ENCODE results near the gene ASPG. TPM values are rescaled to one million over a fixed set of nuclear protein-coding genes. Genes with fewer than 3 reads are reported as not detected.

ASPG gene
- polyA plus RNA-seq, 1 experiment, result 0.12 TPM

DNA sequence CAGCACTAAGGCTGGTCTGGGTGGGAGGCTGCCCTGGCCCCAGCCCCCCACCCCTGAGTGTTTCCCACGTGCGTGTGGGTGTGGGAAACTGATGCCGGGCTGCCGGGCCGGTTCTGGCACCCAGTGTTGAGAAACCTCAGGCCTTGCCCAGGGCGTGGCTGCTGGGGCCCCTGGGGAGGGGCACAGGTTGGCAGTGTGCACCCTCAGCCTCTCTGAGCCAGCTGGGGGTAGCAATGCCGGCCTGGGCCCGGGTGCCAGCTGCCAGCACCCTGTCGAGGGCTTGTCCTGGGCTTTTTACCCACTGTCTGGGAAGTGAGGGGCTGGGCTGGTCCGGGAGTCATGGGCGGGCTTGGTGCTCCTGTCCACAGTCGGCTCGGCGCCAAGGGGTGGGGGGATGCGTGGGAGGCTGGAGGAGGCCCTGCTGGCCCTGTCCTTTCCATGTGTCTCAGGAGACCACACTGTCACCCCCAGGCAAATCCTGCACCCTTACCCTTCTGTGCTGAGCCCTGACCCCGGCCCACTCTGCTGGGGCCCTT lies 15.7 kb downstream of the ASPG start:
- Histone ChIP-seq H3K4me3 (ENCODE audit: low read depth, low read length) (no peak overlapping the region), H3K27me3 (ENCODE audit: control insufficient read depth, insufficient read depth, low read length) (peaks cover 2% of the 10 kb centered on the region; the same call in 1 of the 2 replicates), H3K36me3 (ENCODE audit: control insufficient read depth, insufficient read depth, low read length) (no peaks in the 10 kb centered on the region)
- no peak for DNase-seq (ENCODE audit: low read depth)
- POLR2A ChIA-PET, result no interaction called here
- CTCF ChIA-PET, result no interaction called here
- TF ChIP-seq, protein P1, sequence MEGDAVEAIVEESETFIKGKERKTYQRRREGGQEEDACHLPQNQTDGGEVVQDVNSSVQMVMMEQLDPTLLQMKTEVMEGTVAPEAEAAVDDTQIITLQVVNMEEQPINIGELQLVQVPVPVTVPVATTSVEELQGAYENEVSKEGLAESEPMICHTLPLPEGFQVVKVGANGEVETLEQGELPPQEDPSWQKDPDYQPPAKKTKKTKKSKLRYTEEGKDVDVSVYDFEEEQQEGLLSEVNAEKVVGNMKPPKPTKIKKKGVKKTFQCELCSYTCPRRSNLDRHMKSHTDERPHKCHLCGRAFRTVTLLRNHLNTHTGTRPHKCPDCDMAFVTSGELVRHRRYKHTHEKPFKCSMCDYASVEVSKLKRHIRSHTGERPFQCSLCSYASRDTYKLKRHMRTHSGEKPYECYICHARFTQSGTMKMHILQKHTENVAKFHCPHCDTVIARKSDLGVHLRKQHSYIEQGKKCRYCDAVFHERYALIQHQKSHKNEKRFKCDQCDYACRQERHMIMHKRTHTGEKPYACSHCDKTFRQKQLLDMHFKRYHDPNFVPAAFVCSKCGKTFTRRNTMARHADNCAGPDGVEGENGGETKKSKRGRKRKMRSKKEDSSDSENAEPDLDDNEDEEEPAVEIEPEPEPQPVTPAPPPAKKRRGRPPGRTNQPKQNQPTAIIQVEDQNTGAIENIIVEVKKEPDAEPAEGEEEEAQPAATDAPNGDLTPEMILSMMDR (IDR thresholded peaks at IDR 0.05; ENCODE audit: insufficient read depth, low read depth, low read length), result no peak

DNA sequence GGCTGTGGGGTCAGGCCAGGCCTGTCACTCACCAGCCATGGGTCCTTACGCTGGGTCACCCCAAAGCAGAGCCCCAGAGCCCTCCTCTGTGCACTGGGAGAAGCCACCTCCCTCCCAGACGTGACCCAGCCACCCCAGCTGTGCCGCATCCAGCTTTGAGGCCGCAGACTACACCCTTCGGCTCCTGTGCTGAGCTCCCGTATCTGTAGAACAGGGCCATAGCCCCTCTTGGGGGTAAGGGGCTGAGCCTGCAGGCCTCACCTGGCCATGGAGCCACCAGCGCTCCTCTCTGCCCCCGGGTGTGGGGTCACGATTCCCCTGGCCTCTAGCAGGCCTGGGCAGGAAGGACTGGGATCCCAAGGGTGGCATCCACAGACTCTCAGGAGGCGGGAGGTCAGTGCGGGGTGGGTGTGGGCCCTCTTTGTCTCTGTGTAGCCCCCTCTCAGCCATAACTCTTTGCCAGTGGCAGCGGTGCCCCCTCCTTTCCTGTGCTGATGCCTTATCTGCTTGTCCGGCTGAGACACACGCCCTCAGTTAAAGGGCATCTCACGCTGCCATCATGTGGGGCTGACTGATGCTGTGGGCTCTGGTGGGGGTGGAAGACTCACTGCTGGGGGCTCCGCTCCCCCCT lies 16.3 kb downstream of the ASPG start:
- ChIA-PET POLR2A (no interaction called here), CTCF (no interaction called here)
- H3K36me3 ChIP-seq (ENCODE audit: control insufficient read depth, insufficient read depth, low read length), result no peaks in the 10 kb centered on the region
- H3K4me3 ChIP-seq (ENCODE audit: low read depth, low read length), result no peak overlapping the region
- H3K27me3 ChIP-seq (ENCODE audit: control insufficient read depth, insufficient read depth, low read length), result peaks cover 2% of the 10 kb centered on the region; the same call in 1 of the 2 replicates
- TF ChIP-seq, protein P1 (IDR thresholded peaks at IDR 0.05; ENCODE audit: insufficient read depth, low read depth, low read length), result no peak
- DNase-seq (ENCODE audit: low read depth), result no peak

DNA sequence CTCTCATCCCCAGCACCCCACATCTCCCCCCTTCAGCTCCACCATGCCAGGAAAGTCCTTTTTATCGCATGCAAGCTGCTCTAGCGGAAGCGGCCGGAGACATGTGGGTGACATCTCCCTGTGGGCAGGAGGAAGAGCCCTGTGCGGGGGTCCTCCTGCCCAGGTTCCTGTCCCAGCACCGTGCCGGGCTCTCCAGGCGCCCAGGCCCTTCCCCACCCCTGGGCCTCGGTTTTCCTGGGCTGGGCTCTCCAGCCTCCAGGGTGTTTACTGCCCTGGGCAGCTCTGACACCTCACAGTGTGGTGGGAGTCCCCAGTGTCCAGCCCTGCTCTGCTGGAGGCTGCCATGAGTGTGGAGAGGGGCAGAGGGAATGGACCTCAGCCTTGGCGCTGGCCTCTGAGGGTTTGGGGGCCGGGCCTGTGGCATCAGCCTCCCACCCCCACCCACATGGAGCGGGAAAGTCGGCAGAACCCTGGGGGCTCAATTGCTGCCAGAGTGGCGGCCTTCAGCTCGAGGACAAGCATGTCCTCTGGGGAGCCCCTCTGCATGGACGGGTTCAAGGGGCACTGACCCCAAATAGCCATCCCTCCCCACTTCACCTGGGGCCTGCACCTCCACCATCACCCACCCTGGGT lies 16.9 kb downstream of the ASPG start:
- H3K36me3 ChIP-seq (ENCODE audit: control insufficient read depth, insufficient read depth, low read length), result no peaks in the 10 kb centered on the region
- ChIA-PET CTCF (no interaction called here), POLR2A (no interaction called here)
- peaks cover 2% of the 10 kb centered on the region; the same call in 1 of the 2 replicates for H3K27me3 ChIP-seq (ENCODE audit: control insufficient read depth, insufficient read depth, low read length)
- TF ChIP-seq, protein P1 (IDR thresholded peaks at IDR 0.05; ENCODE audit: insufficient read depth, low read depth, low read length), result no peak
- no peak overlapping the region for H3K4me3 ChIP-seq (ENCODE audit: low read depth, low read length)
- DNase-seq (ENCODE audit: low read depth), result no peak

DNA sequence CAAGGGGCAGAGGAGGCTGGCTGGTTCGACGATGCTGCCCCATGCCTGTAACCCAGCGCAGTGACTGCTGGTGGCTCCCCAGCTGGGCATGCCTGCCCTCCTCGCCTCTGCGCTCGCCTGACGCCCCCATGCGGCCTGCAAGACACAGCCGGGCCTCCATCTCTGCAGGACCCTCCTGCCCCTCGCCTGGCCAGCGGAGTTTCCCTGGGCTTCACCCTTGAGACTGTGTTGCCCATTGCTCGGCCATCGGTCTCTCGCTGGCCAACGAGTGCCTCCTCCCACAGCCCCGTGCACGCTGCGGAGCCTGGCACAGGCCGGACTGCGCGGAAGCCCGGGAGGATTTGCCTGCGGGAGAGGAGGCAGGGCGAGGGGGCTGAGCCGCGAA lies 17.6 kb downstream of the ASPG start:
- no peak for DNase-seq (ENCODE audit: low read depth)
- H3K4me3 ChIP-seq (ENCODE audit: low read depth, low read length), result no peak overlapping the region
- TF ChIP-seq, protein P1 (IDR thresholded peaks at IDR 0.05; ENCODE audit: insufficient read depth, low read depth, low read length), result no peak
- ChIA-PET POLR2A (no interaction called here), CTCF (no interaction called here)
- H3K36me3 ChIP-seq (ENCODE audit: control insufficient read depth, insufficient read depth, low read length), result no peaks in the 10 kb centered on the region
- peaks cover 2% of the 10 kb centered on the region; the same call in 1 of the 2 replicates for H3K27me3 ChIP-seq (ENCODE audit: control insufficient read depth, insufficient read depth, low read length)

DNA sequence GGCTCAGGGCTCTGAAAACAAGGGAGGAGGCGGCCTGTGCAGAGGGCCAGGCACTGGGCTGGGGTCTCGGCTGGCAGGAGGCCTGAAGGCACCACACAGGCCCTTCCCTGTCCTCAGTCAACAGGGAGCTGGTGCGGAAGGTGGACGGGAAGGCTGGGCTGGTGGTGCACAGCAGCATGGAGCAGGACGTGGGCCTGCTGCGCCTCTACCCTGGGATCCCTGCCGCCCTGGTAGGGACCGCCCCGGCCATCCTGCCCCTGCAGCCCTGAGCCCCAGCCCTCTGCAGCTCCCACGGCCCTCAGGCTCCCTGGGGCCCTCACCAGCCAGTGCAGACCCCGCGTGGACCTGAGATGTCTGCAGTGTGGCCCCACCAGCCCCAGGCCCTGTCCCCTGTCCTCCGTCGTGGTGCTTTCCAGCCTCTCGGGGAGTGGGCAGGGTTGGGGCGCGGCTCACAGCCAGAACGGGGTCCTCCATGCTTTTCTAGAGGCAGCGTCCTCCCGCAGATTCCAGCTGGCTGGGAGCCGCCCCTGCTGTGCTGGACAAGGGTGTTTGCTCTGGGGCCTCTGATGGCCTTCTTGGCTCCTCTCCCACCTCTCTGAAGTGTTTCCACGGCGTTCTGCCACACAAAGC lies 18.1 kb downstream of the ASPG start:
- CTCF ChIA-PET, result interaction anchor here (1.1 kb wide), 1 partner anchor 9 kb away, joined by 4 read pairs; no protein-coding TSS in a partner anchor
- TF ChIP-seq, protein P1 (IDR thresholded peaks at IDR 0.05; ENCODE audit: insufficient read depth, low read depth, low read length), result no peak
- no peak for DNase-seq (ENCODE audit: low read depth)
- H3K27me3 ChIP-seq (ENCODE audit: control insufficient read depth, insufficient read depth, low read length), result peaks cover 2% of the 10 kb centered on the region; the same call in 1 of the 2 replicates
- H3K36me3 ChIP-seq (ENCODE audit: control insufficient read depth, insufficient read depth, low read length), result no peaks in the 10 kb centered on the region
- POLR2A ChIA-PET, result no interaction called here
- no peak overlapping the region for H3K4me3 ChIP-seq (ENCODE audit: low read depth, low read length)
